COLO668 (cell line): Measurements from ENCODE around the gene HOXB13.
"Not testable (repeated sequence)": the region's sequence is repeated elsewhere in the genome, so short reads cannot be mapped to it uniquely, and the experiment has no call there.

Experiments
- DNase-seq: peaks from one replicate; lab custom pipeline; 2025; ENCODE audit not compliant: unreplicated experiment; lab: John Stamatoyannopoulos, UW

HOXB13 gene

DNA sequence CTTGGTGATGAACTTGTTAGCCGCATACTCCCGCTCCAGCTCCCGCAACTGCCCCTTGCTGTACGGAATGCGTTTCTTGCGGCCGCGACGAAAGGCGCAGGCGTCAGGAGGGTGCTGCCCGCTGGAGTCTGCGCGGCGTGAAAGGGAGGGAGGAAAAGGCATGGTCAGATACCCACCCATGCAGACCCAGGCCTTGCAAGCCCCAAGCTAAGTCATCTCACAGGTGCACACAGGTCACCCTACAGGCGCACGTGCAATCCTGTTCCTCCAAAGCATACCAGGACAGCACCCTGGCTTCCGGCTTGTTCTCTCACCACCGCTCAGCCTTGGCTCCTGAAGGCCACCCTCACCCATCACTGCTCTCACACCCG lies 1.6 kb downstream of the HOXB13 start:
- no peak for DNase-seq

DNA sequence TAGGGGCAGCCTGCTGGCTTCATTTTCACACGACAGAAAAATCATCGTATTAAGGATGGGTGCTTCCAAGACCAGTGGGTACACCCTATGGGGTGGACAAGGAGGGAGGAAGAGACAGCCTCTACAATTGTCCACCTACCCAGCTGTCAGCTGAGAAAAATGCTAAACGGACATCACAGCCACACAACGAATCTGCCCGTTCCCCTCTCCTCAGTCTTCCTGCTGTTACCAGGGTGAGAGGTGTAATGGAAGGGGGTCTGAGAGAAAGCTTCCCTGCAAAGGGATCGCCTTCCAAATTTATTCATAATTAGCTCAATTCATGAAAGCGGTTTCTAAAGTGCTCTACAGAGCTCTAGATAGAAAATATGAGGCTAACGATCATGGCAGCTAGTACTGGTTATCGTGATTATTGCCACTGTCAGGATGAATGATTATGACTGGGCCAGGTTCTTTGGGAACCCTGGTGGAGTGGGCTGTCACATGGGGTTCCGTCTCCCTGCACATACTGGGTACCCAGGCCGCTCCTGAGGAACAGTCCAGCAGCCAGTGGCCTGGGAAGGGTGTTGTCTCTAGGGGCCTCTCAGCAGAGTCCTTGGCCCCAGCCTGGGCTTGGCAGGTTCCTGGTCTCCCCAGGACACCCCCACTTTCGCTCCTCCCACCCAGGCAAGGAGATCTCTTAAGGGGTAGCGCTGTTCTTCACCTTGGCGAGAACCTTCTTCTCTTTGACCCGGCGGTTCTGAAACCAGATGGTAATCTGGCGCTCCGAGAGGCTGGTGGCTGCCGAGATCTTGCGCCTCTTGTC lies 2.2 kb downstream of the HOXB13 start:
- no peak for DNase-seq

DNA sequence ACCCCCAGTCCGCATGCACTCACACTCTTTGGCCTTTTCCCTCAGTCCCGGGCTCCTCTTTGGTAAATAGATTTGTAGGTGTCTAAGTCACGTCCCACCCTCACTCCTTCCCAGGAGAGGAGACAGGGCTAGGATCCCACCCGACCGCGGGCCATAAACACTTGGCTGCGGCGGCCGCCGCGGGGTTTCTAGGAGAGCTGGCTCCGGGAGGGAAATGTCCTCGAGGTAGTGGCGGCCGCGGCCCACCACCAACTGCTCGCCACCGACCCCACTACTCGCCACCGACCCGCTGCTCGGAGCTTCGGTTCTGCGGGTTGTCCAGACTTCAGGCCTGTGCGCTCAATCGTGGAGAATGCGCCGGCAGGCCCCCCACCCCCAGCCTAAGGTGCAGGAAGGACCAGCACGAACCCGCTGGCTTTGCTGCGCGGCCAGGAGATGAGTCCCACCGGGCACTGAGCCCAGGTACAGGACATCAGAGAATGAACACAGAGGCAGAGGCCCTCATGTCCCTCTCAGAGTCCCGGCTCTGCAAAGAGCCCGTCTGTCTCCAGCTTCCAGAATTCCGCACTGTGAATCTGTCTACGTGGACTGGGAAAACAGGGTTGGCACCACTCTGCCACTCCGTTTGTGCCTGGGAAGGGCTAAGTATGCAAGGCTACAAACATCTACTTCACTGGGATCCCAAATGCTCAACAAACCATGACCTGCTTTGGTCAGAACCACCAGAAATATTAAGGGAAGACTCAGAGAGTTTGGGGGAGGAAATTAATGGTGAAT lies 3.1 kb downstream of the HOXB13 start:
- DNase-seq: no peak

DNA sequence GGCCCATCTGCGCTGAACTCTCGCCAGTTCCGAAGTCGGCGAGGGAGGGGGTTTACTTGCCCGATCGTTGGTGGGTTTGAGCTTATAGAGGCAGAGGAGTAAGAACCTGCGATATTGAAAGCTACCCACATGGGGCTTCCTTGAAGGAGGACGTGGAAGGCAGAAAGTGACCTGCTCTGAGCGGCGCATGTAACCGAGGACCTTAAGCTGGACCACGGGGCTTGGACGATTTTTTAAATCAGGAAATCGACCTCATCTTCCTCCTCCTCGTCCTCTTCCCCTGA lies 3.6 kb downstream of the HOXB13 start:
- DNase-seq: no peak

DNA sequence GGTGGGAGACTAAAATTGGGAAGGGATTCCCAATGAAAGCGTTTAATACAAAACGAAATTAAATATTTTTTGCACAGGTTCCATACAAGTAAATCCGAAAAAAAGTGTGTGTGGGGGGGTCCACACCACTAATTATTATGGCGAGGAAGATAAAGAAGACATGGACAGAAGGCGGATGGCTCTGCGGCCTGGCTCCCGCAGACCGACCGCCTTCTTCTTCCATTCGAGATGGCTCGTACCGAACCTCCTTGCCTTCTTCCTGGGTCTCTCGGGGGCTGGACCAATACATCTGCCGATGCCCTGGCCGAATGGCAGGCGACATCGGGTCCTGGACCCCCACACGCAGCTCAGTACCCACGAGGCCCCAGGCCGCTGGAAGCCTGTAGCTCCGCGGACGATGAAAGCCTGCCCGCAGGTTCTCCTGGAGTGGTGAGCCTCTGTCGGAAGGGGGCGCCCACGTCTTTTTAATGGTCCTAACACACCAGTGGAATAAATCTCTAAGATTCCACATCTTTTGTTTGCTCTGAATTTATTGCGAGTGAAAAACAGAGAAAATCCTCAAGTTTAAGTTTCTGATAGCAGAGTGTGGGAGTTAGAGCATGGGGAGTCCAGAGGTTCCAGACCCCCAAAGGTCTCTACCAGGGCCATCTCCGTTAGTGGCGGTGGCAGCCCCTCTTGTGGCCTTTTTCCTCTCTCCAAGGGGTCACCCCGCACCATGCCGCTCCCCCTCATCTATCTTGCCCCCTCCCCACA lies 4.1 kb downstream of the HOXB13 start:
- DNase-seq: peak; percentile 65

DNA sequence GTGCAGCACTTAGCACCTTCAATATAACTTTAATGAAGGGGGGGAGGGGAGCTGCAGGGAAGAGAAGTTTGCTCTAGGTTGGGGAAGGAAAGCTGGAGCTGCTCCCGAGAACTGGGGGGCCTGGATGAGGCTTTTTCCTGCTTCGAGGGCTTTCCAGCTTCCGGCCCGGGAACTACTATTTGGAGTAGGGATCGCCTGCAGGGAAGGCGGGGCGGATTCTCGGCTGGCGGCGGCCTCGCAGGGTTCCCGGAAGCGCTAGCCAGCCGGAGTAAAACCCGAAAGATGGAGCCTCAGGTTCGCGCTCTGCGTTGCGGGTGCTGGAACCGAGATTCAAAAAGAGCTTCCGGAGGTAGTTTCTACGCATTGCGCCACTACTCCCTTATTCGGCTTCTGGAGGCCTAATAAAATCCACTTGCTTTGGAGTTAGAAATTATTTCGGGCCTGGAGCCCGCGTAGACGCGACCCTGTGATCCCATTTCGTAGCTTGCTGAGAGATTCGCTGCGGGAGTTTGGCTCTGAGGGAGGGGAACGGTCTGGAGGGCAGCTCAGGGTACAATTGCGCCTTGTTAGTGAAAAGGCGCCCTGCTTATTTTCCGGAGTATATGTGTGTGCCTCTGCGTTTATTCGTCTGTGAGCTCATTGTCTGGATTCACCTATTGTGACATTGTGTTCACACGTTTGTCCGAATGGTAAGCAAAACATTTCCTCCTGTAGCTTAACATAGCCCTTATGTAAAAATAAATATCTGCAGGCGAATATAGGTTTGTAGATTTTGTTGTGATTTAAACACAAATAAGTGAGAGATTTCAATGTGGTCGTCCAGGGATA lies 4.9 kb downstream of the HOXB13 start:
- DNase-seq: peak; percentile 22

DNA sequence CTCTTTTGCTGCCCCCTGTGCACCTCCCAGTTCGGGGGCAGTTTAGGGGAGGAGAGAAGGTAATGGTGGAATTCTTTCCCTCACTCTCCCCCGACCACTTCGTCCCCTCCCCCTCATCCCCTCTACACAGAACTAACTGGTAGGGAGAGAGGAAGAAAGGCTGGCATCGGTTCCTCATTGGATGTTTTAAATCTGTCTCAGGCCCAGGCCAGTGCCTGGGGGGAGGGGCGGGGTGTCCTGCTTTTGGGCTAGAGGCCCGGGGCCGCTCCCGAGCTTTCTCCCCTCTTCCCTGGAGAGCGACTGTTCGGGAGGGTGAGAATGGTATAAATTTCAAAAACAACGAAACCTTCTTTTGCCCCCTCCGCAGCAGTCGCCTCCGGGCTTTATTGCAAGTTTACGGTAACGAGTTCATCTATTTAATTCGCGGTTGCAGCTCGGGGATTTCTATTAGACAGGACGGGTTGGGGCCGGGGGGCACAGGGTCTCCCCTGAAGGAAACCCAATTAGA lies 5.6 kb downstream of the HOXB13 start, which contains the start of gene PRAC2:
PRAC2 (plus strand) TSS at position 271 of the 508 bp plus-strand sequence. CDS start 1,226 bp downstream, outside the sequence.
- no peak for DNase-seq

DNA sequence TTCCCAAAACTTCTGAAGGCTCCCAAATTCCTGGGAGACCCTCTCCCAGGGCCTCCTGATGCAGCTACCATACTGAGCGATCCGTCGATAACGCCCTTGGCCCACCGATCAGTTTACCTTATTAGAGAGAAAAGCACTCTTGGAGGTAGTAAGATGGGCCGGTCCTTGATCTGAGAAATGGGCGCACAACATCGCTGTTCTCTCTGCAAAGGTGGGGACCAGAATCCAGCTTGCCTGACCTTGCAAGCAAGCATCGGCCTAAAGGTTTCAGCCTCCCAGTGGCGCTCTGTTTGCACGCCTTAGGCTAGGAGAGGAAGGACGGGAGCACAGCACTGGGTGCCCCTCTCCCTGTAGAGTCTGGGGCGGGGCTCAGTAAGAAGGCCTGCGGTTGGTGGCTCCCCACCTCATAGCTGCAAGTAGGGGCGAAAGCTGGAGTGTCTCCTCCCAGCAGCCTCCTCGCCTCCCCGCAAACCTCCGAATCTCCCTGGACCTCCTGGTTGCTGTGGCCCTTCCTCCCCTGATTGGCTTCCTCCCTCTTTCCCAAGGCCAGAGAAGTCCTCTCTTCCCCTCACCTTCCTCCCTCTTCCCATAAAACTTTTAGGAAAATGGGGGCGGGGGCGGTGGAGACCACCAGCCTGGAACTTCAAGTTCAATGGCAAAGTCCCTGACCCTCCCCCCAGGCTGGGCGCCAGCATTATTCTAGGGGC lies 6.2 kb downstream of the HOXB13 start, which contains the start of gene PRAC1:
PRAC1 (minus strand) TSS at position 318 of the 707 bp plus-strand sequence; CDS start at position 192, 126 bp downstream.
- no peak for DNase-seq

DNA sequence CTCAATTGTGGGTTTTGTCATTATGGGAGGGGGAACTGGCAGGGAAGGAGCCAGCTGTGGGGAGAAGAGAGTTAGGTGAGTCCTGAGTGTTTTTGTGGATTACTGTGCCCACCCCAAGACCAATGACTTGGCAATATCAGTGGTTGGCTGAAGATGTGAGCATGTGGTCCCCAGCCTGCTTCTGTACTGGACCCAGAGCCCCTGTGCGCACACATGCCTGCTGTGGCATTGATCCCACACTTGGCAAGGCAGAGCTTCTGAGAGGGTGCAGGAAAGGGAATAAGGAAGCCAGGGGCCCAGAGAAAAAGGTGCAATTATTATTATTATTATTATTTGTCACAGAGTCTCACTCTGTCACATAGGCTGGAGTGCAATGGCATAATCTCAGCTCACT lies 7.5 kb downstream of the HOXB13 start:
- DNase-seq: no peak

DNA sequence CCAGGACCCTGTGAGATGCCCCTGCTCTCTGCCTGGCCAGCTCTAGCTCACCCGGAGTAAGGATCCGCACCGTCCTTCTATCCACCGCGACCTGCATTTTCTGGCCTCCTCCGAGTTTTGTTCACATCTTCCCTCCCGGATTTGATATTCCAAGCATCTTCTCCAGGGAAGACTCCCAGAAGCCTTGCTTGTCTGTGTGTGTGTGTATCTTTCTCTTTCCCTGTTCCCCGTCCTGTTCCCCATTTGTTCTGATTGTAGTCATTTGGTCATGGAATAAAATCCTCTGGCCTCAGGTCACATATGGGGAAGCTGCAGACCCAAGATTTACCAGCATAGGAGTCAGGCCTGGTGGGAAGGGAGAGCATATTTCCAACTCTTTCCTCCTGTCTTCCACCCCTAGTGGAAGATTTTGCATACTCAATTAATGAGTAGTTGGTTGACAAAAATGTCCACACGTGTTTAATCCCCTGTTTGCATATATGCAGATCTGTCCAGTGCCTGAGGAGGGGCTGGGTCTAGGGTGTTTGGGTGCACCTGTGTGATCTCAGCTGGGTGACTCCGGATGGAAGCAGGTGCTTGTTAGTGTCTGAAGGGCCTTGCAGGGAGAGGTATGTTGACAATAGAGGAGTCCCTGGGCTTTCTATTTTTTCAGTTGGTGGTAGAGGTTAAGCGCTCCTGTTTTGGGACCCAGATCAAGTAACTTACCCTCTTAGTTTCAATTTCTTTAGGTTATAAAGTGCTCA lies 8.1 kb downstream of the HOXB13 start:
- no peak for DNase-seq

DNA sequence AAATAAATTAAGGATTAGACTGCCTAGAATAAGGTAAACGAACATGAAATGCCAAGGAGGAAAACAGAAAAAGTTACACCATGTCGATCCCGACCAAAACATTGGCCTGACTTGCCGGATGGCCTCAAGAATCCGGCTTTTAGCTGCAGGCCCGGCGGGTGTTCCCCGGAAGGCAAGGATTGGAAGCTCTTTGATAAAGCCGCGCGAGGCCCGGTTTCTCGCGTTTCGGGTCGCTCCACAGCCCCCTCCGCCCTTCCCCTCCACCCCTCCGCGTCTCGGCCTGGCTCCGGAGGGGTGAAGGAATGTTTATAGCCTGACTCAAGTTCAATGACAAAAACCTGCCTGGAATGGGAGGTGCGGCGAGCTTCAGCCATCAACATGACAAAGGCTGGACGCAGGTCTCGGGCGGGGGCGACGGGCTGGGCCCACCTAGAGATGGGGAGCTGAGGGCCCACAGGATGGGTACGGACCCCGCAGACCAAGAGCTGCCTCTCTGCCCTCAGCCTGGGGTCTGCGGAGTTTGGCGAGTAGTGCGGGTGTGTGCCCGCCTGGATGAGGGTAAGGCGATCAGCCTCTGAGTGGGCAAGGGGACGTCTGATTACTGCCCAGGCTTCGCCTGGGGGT lies 8.8 kb downstream of the HOXB13 start:
- no peak for DNase-seq

DNA sequence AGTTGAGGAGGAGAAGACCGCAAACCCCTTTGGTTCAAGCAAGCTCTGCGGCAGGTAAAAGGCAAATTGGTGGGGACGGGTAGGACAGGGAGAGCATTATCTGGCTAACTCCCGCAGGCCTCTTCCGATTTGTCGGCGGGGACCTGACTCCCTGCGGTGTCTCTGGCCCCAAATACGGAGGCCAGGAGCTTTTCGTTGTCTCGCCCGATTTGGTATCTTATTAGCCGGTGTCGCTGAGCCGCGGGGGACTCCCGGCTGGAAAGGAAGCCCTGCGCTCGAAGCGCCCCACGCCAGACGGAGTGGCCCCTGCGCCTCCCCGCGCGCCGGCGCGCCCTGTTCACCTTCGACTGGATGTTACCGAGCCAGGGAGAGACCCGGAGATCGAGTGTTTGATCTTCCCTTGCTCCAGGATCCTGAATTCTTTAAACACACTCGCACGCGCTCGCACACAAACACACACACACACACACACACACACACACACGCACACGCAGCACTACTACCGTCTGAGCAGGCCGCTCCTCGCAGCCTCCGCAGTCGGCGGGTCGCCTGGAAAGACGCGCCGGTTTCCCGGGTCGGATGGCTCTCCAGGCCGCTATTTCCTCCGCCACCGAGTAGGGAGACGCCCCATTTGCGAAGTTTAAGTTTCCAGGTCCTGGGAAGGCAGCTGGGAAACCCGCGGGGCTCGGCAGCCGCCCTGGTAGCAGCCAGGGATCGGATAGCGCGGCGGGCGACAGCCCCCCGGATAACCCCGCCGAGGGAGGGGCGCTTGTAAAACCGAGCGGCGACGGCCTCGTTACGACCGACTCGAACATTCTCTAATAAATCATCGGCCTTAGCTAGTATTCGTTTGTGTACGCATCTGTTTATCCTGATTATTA lies 9.5 kb downstream of the HOXB13 start:
- DNase-seq: no peak

DNA sequence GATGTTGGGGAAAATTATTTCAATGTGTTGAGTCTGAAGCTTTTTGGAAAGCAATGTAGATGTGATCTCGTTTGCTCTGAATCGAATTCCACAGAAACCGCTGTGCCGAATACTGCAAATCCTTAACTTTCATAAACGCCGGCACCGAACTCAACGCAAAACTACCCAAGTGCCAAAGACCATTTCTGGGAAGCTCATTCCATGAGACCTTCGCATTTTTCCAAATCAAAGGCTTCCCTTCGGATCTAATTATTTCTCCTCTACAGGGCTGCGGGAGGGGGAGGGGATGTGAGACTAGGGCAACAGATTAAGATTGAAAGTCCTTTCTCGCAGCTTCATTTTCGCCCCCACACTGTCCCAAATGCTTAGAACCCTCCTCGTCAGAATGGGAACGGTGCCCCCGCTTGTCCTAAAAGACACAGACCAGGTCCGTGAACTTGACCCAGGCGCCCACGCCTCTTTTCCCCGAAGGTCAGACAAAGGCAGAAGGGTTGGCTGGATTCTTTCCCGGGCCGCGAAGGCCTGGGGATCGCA lies 10.3 kb downstream of the HOXB13 start:
- no peak for DNase-seq

DNA sequence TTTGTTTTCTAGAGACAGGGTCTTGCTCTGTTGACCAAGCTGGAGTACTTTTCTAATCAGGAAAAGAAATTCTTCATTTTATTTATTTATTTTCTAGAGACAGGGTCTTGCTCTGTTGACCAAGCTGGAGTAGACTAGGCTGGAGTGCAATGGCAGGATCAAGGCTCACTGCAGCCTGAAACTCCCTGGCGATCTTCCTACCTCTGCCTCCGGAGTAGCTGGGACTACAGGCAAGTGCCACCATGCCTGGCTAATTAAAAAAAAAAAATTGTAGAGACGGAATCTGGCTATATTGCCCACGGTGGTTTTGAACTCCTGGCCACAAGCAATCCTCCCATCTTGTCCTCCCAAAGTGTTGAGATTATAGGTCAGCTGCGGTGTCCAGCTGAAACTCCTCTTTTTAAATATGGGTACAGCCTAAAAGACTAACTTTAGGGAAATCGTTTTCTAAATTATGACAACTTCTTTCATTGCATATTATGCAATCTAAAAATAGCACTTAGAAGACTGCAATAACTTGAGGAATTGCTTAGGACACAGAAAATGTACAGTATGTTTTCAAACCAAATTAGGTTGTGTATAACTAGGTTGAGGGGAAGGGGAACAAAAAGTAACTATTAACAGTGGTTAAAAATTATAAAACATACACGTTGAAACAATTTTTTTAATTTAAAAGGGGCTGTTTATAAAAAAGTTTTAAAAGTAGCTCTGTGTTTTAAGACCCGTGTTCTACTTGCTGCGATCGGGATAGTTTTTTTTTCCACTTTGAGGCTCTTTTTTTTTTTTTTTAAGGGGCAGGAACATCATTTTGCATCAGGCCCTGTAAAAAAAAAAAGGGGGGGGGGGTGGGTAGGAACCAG lies 11.0 kb downstream of the HOXB13 start:
- DNase-seq: no peak

DNA sequence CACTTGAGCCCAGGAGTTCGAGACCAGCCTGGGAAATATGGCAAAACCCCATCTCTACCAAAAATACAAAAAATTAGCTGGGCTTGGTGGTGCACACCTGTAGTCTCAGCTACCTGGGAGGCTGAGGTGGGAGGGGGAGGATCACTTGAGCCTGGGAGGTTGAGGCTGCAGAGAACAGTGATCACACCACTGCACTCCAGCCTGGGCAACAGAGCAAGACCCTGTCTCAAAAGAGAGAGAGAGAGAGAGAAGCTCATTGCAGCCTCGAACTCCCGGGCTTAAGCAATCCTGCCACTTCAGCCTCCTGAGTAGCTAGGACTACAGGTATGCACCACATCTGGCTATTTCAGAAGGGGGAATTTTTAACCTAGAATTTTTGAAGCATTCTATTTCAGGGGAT lies 12.0 kb downstream of the HOXB13 start:
- DNase-seq: not testable (repeated sequence)

DNA sequence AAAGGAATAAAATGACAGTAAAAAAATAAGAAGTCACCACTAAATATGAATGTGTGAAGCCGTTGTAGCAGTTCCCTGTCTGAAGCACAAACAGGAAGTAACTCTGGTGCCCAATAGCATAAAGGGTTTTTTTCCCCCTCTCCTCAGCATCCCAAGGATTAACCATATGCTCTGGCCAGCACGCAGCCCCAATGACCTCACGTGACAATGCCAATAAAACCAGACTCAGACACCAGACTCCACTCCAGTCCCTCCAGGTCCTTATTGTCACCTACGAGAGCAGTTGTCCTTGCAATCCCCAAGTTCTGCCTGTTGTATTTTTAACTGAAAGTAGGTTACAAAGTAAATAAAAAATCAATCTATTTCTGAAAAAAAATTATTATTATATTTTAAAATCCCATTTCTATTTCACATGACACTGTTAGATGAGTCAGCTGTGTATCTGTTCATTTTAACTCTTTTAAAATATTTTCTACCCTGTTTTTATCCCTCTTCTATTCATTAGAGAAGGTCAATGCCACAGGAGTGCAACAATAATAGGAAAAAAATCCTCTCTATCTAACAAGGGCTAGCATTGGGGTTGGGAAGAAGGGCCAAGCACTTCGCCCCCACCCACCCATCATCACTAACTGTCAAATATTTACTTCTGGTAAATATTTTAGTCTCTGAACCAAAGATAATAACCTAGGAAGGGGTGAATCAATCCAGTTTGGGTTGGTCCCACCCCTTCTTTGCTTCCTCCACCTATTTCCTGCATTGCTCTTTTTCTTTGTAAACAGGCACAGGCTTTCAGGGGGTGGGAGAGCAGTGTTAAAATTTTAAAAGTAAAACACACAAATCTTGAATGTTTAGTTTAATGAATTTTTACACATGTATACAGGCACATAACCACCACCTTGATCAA lies 12.8 kb downstream of the HOXB13 start:
- DNase-seq: no peak
